HT1080 (cell line): ENCODE results near the gene DENND10. TPM values are rescaled to one million over a fixed set of nuclear protein-coding genes. Genes with fewer than 3 reads are reported as not detected.

Experiments used
- DNase-seq: peaks from one replicate; pipeline ENCODE4 v3.0.0-alpha.2; 2015; ENCODE audit warnings: low read depth
- polyA plus RNA-seq, 2 experiments: library from polyadenylated mRNA; depleted of rRNA; stranded (reverse); fragments of >200 nt; gene quantifications; 2 replicates each; pipeline ENCODE4 v1.2.3, GENCODE V29; 2015
- total RNA-seq: library from RNA; depleted of rRNA; stranded (reverse); fragments of >200 nt; shearing (Covaris generic); gene quantifications from 2 replicates; pipeline ENCODE4 v1.2.3, GENCODE V29; 2014; rRNA removed

DENND10 gene
- total RNA-seq = 26.6 and 33.8 TPM in 2 replicates
- 41.4 and 43.5 TPM in 2 replicates for polyA plus RNA-seq (2015; cell fraction: cytosol; rRNA removed)
- polyA plus RNA-seq (2015; cell fraction: nucleus; rRNA removed) = 26.7 and 27.8 TPM in 2 replicates

GRCh38 chr10:119103903-119104653 is at the start of gene DENND10:
DENND10 (plus strand) TSS chr10:119104113; CDS start chr10:119104143, 30 bp downstream.
- DNase-seq = peak; percentile 59

GRCh38 chr10:119055472-119055871 is 48.4 kb upstream of the DENND10 start:
- no peak for DNase-seq

GRCh38 chr10:119058010-119058409 is 45.9 kb upstream of the DENND10 start:
- DNase-seq = no peak

GRCh38 chr10:119059557-119059956 is 44.4 kb upstream of the DENND10 start:
- no peak for DNase-seq

GRCh38 chr10:119060107-119060506 is 43.8 kb upstream of the DENND10 start:
- DNase-seq = no peak

GRCh38 chr10:119061352-119061751 is 42.6 kb upstream of the DENND10 start:
- no peak for DNase-seq

GRCh38 chr10:119061926-119062325 is 42.0 kb upstream of the DENND10 start:
- no peak for DNase-seq

- no peak for DNase-seq
These were observed 33.3 kb upstream of the DENND10 start for GRCh38 chr10:119070395-119071165.

- no peak for DNase-seq
These were observed 30.3 kb upstream of the DENND10 start for GRCh38 chr10:119073584-119073983.

GRCh38 chr10:119078422-119079179 is 25.3 kb upstream of the DENND10 start:
- peak; percentile 8 for DNase-seq

- peak; percentile 64 for DNase-seq
These were observed 24.1 kb upstream of the DENND10 start for GRCh38 chr10:119079599-119080520.

- DNase-seq = peak; percentile 90
These were observed 23.2 kb upstream of the DENND10 start, which contains the start of gene EIF3A for GRCh38 chr10:119080521-119081259. EIF3A (minus strand) TSS chr10:119080817; CDS start chr10:119080676, 141 bp downstream.

- no peak for DNase-seq
These were observed 19.0 kb upstream of the DENND10 start for GRCh38 chr10:119084896-119085295.

- no peak for DNase-seq
These were observed 16.5 kb upstream of the DENND10 start for GRCh38 chr10:119087271-119087882.

- peak; percentile 30 for DNase-seq
These were observed 13.7 kb upstream of the DENND10 start for GRCh38 chr10:119090026-119090795.

- DNase-seq = peak; percentile 95
These were observed 12.9 kb upstream of the DENND10 start for GRCh38 chr10:119090968-119091367.

GRCh38 chr10:119095640-119096039 is 8.3 kb upstream of the DENND10 start:
- DNase-seq = no peak
